Tibial nerve (tissue), 4 donors: ENCODE data around the gene ACTR5. TPM values are rescaled to one million over a fixed set of nuclear protein-coding genes. Genes with fewer than 3 reads are reported as not detected.

Experiments used
- DNase-seq, 2 donors: peaks; one replicate each; pipeline ENCODE4 v3.0.0-alpha.2; 2019; ENCODE audit warnings: low spot score in 2 of 2
- H3K27ac ChIP-seq, 4 donors: fragments of 200-600 bp; sonication (generic) in 3 of 4; one replicate each; pipeline ENCODE4 v1.5.1; 2017 to 2019; ENCODE audit warnings: mild to moderate bottlenecking in 1 of 4
- H3K27me3 ChIP-seq, 2 donors: fragments of 200-600 bp; sonication (generic) in 1 of 2; one replicate each; pipeline versions ENCODE4 v1.5.1 to v1.6.0; 2017 to 2019
- H3K36me3 ChIP-seq, 3 donors: fragments of 200-600 bp; sonication (generic); one replicate each; pipeline ENCODE4 v1.5.1; 2018 to 2019
- H3K4me1 ChIP-seq, 4 donors: fragments of 200-600 bp; sonication (generic) in 3 of 4; one replicate each; pipeline ENCODE4 v1.5.1; 2017 to 2019
- H3K4me3 ChIP-seq, 4 donors: fragments of 200-600 bp; sonication (generic) in 3 of 4; one replicate each; pipeline ENCODE4 v1.5.1; 2017 to 2019; ENCODE audit warnings: mild to moderate bottlenecking in 1 of 4, moderate library complexity in 1 of 4
- H3K9me3 ChIP-seq, 4 donors: fragments of 200-600 bp; sonication (generic) in 3 of 4; one replicate each; pipeline ENCODE4 v1.5.1; 2017 to 2019
- CTCF ChIP-seq, 5 experiments: fragments of 200-600 bp in 3 of 5; fragments of 450-650 bp in 2 of 5; sonication (generic) in 3 of 5; IDR thresholded peaks; one replicate each; pipeline ENCODE4 v1.5.1; 2016 to 2019; ENCODE audit warnings: antibody characterized with exemption in 5 of 5, mild to moderate bottlenecking in 3 of 5, moderate library complexity in 2 of 5
- EP300 ChIP-seq, 2 donors: sonication (generic); formaldehyde crosslinking; IDR thresholded peaks; one replicate each; pipeline ENCODE4 v1.6.1; 2017; ENCODE audit warnings: antibody characterized with exemption in 2 of 2, mild to moderate bottlenecking in 1 of 2
- POLR2A ChIP-seq, 2 donors: fragments of 450-650 bp; IDR thresholded peaks; one replicate each; pipeline ENCODE4 v1.6.1; 2017; ENCODE audit warnings: antibody characterized with exemption in 2 of 2, mild to moderate bottlenecking in 2 of 2, moderate library complexity in 2 of 2
- WGBS, 2 donors: methylation state at CpG; one replicate each; pipeline ENCODE4 v1.1.5; 2018; 5-methylcytosine and 5-hydroxymethylcytosine counted together
- total RNA-seq, 4 donors: library from RNA; depleted of rRNA; stranded (reverse); fragments of >200 nt; gene quantifications; one replicate each; pipeline ENCODE4 v1.1.0, GENCODE V29; 2016

Gene ACTR5
- total RNA-seq, 4 donors from 2014 or later, result 14.7 to 19.0 (median 18.6) TPM

GRCh38 chr20:38763616-38764015 is 15.4 kb downstream of the ACTR5 start:
- WGBS, 2 donors, result 79 to 81% methylated on average over 1 of the region's 1 CpG
- H3K36me3 ChIP-seq, result peaks cover 3 to 98% (median 5%) of the 10 kb centered on the region in 3 donors
- TF ChIP-seq POLR2A (IDR thresholded peaks at IDR 0.05), result no peak
- no peak for TF ChIP-seq CTCF (IDR thresholded peaks at IDR 0.05)
- no peak for TF ChIP-seq EP300 (IDR thresholded peaks at IDR 0.05)
- peaks cover 0 to 6% (median 0%) of the 10 kb centered on the region in 4 donors for H3K4me1 ChIP-seq
- H3K4me3 ChIP-seq, result no peak overlapping the region
- DNase-seq, result no peak
- no peaks in the 10 kb centered on the region for H3K27me3 ChIP-seq
- H3K9me3 ChIP-seq, result no peaks in the 10 kb centered on the region
- H3K27ac ChIP-seq, result no peak overlapping the region

GRCh38 chr20:38764567-38765318 is 16.5 kb downstream of the ACTR5 start:
- Histone ChIP-seq H3K27me3 (no peaks in the 10 kb centered on the region), H3K4me1 (peaks cover 0 to 6% (median 0%) of the 10 kb centered on the region in 4 donors), H3K4me3 (no peak overlapping the region), H3K9me3 (no peaks in the 10 kb centered on the region), H3K27ac (no peak overlapping the region), H3K36me3 (peaks cover 3 to 100% (median 7%) of the 10 kb centered on the region in 3 donors)
- TF ChIP-seq POLR2A (IDR thresholded peaks at IDR 0.05) (no peak), EP300 (IDR thresholded peaks at IDR 0.05) (no peak), CTCF (IDR thresholded peaks at IDR 0.05) (no peak)
- WGBS, 2 donors, result 76 to 77% methylated on average over 10 to 11 of the region's 11 CpGs
- DNase-seq, result no peak

GRCh38 chr20:38766071-38766470 is 17.8 kb downstream of the ACTR5 start:
- Histone ChIP-seq H3K36me3 (peaks cover 3 to 100% (median 9%) of the 10 kb centered on the region in 3 donors), H3K4me3 (no peak overlapping the region), H3K4me1 (peaks cover 0 to 6% (median 0%) of the 10 kb centered on the region in 4 donors), H3K27me3 (no peaks in the 10 kb centered on the region), H3K9me3 (no peaks in the 10 kb centered on the region), H3K27ac (no peak overlapping the region)
- TF ChIP-seq POLR2A (IDR thresholded peaks at IDR 0.05), result no peak
- no peak for TF ChIP-seq CTCF (IDR thresholded peaks at IDR 0.05)
- TF ChIP-seq EP300 (IDR thresholded peaks at IDR 0.05), result no peak
- WGBS, 2 donors, result 71 to 75% methylated on average over 4 of the region's 4 CpGs
- no peak for DNase-seq

GRCh38 chr20:38769376-38770295 is 21.4 kb downstream of the ACTR5 start:
- no peak overlapping the region for H3K4me3 ChIP-seq
- TF ChIP-seq POLR2A (IDR thresholded peaks at IDR 0.05) (no peak), CTCF (IDR thresholded peaks at IDR 0.05) (no peak)
- no peak overlapping the region for H3K27ac ChIP-seq
- peaks cover 0 to 9% (median 0%) of the 10 kb centered on the region in 4 donors for H3K9me3 ChIP-seq
- peaks cover 3 to 100% (median 17%) of the 10 kb centered on the region in 3 donors for H3K36me3 ChIP-seq
- peaks cover 0 to 6% (median 0%) of the 10 kb centered on the region in 4 donors for H3K4me1 ChIP-seq
- no peaks in the 10 kb centered on the region for H3K27me3 ChIP-seq
- no peak for DNase-seq
- WGBS, 2 donors, result 88 to 89% methylated on average over 13 of the region's 13 CpGs
